NCI-H1048 (cell line): Measurements from ENCODE around the gene PIGU.

Experiments
- DNase-seq: peaks from one replicate; lab custom pipeline; 2025; lab: John Stamatoyannopoulos, UW

PIGU gene

GRCh38 chr20:34512266-34512954 lies 164.5 kb downstream of the PIGU start:
- no peak for DNase-seq

- DNase-seq: no peak
Observed at GRCh38 chr20:34511891-34512265, 165.0 kb downstream of the PIGU start.

GRCh38 chr20:34510575-34510974 lies 166.3 kb downstream of the PIGU start:
- no peak for DNase-seq
